RWPE1 (cell line): ENCODE results near the gene DIDO1.

Experiments
- CTCF ChIA-PET: fragments of 350-600 bp; sonication (Branson Sonifier 250); formaldehyde crosslinking; extraction: SDS; loops from one replicate; lab custom pipeline; 2021; lab: Yijun Ruan, JAX
- POLR2A ChIA-PET: fragments of 400-600 bp; formaldehyde crosslinking; extraction: SDS; loops from one replicate; lab custom pipeline; 2020; ENCODE audit warnings: antibody characterized with exemption; ENCODE audit not compliant: low non-redundant PET; lab: Yijun Ruan, JAX
- DNase-seq: peaks from one replicate; pipeline ENCODE4 v3.0.0; 2012; ENCODE audit warnings: low spot score
- H3K27ac ChIP-seq: fragments of 450-650 bp; 2 replicates; pipeline ENCODE4 v1.5.1; 2017
- TF ChIP-seq, protein P1 (sequence below): fragments of 450-650 bp; conservative IDR thresholded peaks from 2 replicates; pipeline ENCODE4 v1.5.1; 2017; ENCODE audit warnings: low read depth, mild to moderate bottlenecking

Gene DIDO1

DNA sequence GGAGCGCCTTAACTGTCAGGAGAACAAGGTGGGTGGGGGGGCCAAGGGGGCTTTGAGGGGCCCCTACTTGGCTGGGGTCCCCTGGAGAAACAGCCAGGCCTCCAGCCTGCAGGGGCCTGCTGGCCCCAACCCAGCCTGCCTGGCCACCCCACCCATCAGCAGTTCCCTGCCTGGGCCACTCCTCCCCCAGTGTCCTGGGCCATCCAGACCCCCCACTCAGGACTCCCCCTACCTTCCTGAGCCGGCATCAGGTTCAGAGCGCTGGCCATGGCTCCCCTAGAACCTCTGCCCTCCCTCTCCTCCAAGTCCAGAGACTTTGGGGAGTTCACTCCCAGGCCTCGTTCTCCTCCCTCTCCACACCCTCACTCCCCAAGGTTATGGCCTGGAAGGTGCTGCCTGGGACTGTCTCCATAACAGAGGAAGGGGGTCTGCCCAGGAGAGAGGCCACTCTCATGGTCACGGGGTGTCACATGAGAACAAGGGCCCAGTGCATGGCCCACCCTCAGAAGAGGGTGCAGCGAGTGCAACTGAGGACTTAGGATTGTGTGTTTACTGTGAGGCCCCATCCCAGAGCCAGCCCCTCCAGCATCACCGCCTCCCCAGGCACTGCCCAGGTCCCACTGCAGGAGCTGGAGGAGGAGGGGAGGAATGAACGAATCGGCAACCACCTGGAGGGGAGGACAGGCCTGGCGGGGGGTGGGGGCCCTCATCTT lies 32.2 kb upstream of the DIDO1 start:
- CTCF ChIA-PET = interaction anchor here (0.6 kb wide), 1 partner anchor 51 kb away, joined by 3 read pairs; no protein-coding TSS in a partner anchor
- no peak for DNase-seq
- POLR2A ChIA-PET = no interaction called here
- H3K27ac ChIP-seq = no peak overlapping the region
- TF ChIP-seq, protein P1, sequence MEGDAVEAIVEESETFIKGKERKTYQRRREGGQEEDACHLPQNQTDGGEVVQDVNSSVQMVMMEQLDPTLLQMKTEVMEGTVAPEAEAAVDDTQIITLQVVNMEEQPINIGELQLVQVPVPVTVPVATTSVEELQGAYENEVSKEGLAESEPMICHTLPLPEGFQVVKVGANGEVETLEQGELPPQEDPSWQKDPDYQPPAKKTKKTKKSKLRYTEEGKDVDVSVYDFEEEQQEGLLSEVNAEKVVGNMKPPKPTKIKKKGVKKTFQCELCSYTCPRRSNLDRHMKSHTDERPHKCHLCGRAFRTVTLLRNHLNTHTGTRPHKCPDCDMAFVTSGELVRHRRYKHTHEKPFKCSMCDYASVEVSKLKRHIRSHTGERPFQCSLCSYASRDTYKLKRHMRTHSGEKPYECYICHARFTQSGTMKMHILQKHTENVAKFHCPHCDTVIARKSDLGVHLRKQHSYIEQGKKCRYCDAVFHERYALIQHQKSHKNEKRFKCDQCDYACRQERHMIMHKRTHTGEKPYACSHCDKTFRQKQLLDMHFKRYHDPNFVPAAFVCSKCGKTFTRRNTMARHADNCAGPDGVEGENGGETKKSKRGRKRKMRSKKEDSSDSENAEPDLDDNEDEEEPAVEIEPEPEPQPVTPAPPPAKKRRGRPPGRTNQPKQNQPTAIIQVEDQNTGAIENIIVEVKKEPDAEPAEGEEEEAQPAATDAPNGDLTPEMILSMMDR = no peak

GRCh38 chr20:62957136-62958117 lies 31.1 kb upstream of the DIDO1 start:
- CTCF ChIA-PET = interaction anchor here (0.6 kb wide), 2 partner anchors 20 to 425 kb away, joined by 3 to 4 read pairs; no protein-coding TSS in a partner anchor
- no peak overlapping the region for H3K27ac ChIP-seq
- POLR2A ChIA-PET = no interaction called here
- TF ChIP-seq, protein P1 = no peak
- DNase-seq = no peak

GRCh38 chr20:62956387-62957135 lies 30.3 kb upstream of the DIDO1 start:
- no peak for DNase-seq
- CTCF ChIA-PET = interaction anchor here (0.6 to 0.8 kb wide), 4 partner anchors 19 to 426 kb away, joined by 3 to 4 read pairs (median 4); no protein-coding TSS in a partner anchor
- TF ChIP-seq, protein P1 = no peak
- H3K27ac ChIP-seq = no peak overlapping the region
- POLR2A ChIA-PET = no interaction called here

- ChIA-PET CTCF (interaction anchor here (0.6 to 0.8 kb wide), 3 partner anchors 33 to 147 kb away, joined by 3 to 4 read pairs (median 4); no protein-coding TSS in a partner anchor), POLR2A (no interaction called here)
- TF ChIP-seq, protein P1 = no peak
- no peak overlapping the region for H3K27ac ChIP-seq
- DNase-seq = no peak
Measured at GRCh38 chr20:62955519-62956386, 29.4 kb upstream of the DIDO1 start.

DNA sequence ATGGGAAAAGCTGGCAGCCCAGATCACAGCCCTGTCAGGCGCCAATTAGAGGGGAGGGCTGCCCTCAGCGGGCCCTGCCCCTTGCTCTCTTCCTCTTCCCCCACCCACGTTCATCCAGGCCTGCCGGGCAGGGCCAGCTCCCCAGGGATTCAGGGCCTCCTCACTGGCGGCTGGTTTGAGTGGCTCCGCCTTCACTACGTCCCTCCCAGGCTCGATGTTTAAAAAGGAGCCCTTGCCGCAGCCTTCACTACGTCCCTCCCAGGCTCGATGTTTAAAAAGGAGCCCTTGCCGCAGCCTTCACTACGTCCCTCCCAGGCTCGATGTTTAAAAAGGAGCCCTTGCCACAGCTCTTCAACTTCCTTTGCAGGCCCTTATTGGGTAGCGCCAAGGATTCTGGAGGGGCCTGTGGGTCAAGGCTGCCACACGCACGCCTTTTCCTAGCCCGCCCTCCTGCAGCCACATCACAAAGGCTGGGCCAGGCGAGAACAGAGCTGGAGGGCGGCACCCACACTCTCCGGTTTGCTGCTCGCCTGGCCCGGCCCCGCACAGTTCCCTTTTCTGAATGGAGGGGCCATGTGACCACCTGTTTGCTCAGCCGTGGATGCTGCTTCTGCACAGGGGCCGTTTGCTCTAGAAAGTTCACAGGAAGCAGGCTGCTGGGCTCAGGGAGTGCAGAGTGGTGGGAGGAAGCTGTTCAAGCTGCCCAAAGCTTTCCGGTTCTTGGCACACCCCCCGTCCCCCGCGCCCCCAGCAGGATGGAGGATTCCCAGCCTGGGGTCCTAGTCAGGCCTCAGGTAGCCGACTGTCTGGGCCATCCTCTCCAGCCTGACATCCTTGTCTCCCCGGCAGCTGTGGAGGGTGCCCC lies 27.8 kb upstream of the DIDO1 start:
- CTCF ChIA-PET = interaction anchor here (0.5 to 1.0 kb wide), 7 partner anchors 11 to 94 kb away, joined by 3 to 8 read pairs (median 4); no protein-coding TSS in a partner anchor
- POLR2A ChIA-PET = interaction anchor here (0.6 kb wide), 1 partner anchor 24 kb away, joined by 4 read pairs; no protein-coding TSS in a partner anchor

More for the DNA sequence above, 27.8 kb upstream of the DIDO1 start:
- no peak overlapping the region; the same call in 1 of the 2 replicates for H3K27ac ChIP-seq
- TF ChIP-seq, protein P1 = no peak
- DNase-seq = no peak
